ENCODE measurements around the gene KRTCAP3. TPM values are rescaled to one million over a fixed set of nuclear protein-coding genes. Genes with fewer than 3 reads are reported as not detected.
A peak's percentile ranks its signal among the peaks of the same experiment; 100 is the strongest.
"Not testable (repeated sequence)": the region's sequence is repeated elsewhere in the genome, so short reads cannot be mapped to it uniquely, and the experiment has no call there.

KRTCAP3 gene
- 1 to 10 TPM; 7.9 to 8.3 TPM for total RNA-seq

DNA sequence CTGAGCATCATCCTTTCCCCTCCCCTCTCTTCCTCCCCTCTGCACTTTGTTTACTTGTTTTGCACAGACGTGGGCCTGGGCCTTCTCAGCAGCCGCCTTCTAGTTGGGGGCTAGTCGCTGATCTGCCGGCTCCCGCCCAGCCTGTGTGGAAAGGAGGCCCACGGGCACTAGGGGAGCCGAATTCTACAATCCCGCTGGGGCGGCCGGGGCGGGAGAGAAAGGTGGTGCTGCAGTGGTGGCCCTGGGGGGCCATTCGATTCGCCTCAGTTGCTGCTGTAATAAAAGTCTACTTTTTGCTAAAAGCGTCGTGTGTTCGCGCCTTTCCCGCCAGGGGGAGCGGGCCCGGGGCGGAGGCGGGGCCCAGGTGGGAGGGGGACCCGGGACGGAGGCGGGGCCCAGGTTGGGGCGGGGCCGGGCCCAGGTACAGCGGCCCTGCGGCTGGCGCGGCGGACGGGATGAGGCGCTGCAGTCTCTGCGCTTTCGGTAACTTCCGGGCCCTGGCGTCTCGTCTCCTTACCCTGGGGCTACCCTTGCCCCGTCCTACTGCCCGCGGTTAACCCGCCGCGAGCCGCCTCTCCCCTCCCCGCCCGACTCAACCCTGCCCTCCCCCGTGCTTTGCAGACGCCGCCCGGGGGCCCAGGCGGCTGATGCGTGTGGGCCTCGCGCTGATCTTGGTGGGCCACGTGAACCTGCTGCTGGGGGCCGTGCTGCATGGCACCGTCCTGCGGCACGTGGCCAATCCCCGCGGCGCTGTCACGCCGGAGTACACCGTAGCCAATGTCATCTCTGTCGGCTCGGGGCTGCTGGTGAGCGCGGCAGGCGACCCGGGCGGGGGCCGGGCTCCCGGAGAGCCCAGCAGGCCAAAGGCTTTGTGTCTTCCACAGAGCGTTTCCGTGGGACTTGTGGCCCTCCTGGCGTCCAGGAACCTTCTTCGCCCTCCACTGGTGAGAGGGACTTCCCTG is at the start of gene KRTCAP3:
TSS of gene KRTCAP3 (plus strand) at position 424 of the 962 bp plus-strand sequence. CDS start at position 456, 32 bp downstream.
- H3K9me3 Mint-ChIP-seq, result no peaks in the 10 kb centered on the region
- DNase-seq (ENCODE audit: low spot score in 2 of 2) (peak in 1 of 2 donors; percentile 30), ATAC-seq (peak; percentile 41 to 71)
- peaks cover 19 to 21% of the 10 kb centered on the region in 2 donors for H3K36me3 Mint-ChIP-seq
- H3K27ac Mint-ChIP-seq, result peak within 1 kb of the TSS; percentile 44 to 73

DNA sequence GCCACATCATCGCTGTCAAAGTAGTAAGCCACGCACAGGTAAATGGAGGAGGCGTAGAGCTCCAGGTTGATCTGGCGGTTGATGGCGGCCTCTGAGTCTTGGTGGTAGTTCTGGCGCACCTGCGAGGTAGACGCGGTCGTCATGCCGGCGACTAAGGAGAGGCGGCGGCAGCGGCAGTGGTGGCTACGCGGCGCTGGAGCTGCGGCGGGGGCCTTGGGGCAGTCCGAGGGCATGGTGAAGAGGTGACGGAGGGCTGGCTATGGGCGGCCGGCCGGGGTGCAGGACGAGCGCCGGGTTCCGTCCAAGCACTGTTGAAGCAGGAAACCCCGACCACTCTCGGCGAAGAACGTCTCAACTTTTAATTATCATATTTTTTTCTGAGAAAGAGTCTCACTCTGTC is 49.0 kb upstream of the KRTCAP3 start:
- no peak for DNase-seq (ENCODE audit: low spot score in 2 of 2)
- Mint-ChIP-seq H3K27ac (no peak overlapping the region), H3K36me3 (peaks cover 6 to 21% of the 10 kb centered on the region in 2 donors), H3K9me3 (no peaks in the 10 kb centered on the region)
- ATAC-seq, result no peak

DNA sequence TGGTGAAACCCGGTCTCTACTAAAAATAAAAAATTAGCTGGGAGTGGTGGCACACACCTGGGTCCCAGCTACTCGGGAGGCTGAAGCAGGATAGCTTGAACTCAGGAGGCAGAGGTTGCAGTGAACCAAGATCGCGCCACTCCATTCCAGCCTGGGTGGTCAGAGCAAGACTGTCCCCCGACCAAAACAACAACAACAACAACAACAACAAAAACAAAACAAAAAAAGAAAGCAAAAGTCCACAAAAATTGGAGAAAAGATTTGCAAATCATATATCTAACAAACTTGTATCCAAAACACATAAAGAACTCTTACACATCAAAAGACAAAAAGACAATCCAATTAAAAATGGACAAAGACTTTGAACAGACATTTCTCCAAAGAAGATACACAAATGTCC is 43.2 kb upstream of the KRTCAP3 start:
- H3K9me3 Mint-ChIP-seq, result no peaks in the 10 kb centered on the region
- DNase-seq (ENCODE audit: low spot score in 2 of 2) (no peak), ATAC-seq (no peak)
- H3K27ac Mint-ChIP-seq, result peak overlapping the region in 1 of 2 donors; percentile 16
- peaks cover 5 to 14% of the 10 kb centered on the region in 2 donors for H3K36me3 Mint-ChIP-seq

DNA sequence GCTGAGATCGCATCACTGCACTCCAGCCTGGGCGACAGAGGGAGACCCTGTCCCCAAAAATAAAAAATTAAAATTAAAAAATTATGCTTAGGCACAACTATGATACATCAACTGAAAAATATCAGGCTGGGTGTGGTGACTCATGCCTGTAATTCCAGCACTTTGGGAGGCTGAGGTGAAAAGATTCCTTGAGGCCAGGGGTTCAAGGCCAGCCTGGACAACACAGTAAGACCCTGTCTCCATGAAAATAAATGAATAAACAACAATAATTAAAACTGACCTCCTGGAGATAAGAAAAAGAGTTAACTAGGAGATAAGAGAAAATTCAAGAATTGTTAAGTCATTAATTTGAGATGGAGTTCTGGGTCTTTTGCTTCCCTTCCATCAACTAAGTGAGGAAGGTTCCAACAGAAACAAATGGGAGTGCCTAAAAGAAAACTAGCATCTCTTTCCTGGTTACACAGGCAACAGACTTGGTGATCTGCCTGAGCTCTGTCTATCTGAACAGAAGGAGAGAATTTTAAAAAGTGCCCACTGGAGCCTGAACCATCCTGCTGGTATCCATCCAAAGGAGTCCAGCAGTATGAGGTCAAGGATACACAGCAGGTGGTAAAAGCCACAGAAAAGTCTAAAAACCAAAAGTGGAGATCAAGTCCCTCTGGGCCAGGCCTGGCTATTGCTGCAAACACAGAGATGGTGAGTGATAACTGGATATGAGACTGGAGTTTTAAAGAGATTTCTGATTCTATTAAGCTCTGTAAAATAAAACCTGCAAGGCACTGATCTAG is 41.6 kb upstream of the KRTCAP3 start:
- DNase-seq (ENCODE audit: low spot score in 2 of 2), result no peak
- no peaks in the 10 kb centered on the region for H3K9me3 Mint-ChIP-seq
- no peak for ATAC-seq
- peaks cover 5 to 14% of the 10 kb centered on the region in 2 donors for H3K36me3 Mint-ChIP-seq
- peak overlapping the region; percentile 7 to 27 for H3K27ac Mint-ChIP-seq

- peaks cover 17 to 23% of the 10 kb centered on the region in 2 donors for H3K36me3 Mint-ChIP-seq
- DNase-seq (ENCODE audit: low spot score in 2 of 2), result no peak
- ATAC-seq, result no peak
- H3K9me3 Mint-ChIP-seq, result peaks cover 0 to 8% of the 10 kb centered on the region in 2 donors
- peak overlapping the region; percentile 83 to 86 for H3K27ac Mint-ChIP-seq
Observed at GRCh38 chr2:27407798-27408491, 34.2 kb upstream of the KRTCAP3 start.

GRCh38 chr2:27408601-27409320 is 33.4 kb upstream of the KRTCAP3 start:
- DNase-seq (ENCODE audit: low spot score in 2 of 2) (peak in 1 of 2 donors; percentile 61), ATAC-seq (peak; percentile 21 to 48)
- peaks cover 0 to 8% of the 10 kb centered on the region in 2 donors for H3K9me3 Mint-ChIP-seq
- peak overlapping the region; percentile 83 to 86 for H3K27ac Mint-ChIP-seq
- peaks cover 17 to 23% of the 10 kb centered on the region in 2 donors for H3K36me3 Mint-ChIP-seq

DNA sequence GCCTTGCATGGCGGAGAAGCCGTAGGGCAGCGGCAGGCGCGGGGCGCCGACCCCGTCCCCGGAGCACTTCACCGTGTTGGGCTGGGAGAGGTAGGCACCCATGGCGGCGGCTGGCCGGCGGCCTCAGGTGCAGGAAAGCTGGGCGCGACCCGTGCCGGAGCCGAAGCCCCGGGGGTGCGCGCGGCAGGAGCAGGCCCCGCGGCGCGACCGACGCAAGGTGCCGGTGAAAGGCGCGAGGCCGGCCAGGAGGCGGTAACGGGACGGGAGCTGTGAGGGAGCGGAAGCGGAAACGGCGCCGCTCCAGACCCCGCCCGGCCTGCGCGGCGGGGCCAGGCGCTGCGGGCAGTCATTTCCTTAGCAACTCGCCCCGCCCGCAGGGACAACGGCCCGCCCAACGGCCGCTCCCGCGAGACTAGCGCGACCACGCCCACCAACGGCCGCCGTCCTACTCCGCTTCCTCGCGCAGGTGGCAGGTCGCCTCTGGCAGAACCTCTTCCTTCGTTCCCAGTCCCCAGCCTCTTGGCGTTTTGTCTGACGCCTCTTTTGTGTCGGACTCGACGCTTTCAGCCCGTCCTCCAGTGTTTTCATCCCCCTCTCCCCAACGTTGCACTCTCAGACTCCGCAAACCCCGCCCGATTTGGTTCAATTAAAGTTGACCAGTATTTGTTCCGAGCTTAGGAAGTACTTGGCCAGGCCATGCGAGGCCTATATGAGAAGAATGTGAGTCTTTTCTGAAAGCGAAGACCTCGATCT is 32.7 kb upstream of the KRTCAP3 start, which contains the start of gene PPM1G:
TSS of gene PPM1G (minus strand) at position 271 of the 753 bp plus-strand sequence. CDS start at position 102, 169 bp downstream.
- Mint-ChIP-seq H3K9me3 (peaks cover 0 to 8% of the 10 kb centered on the region in 2 donors), H3K27ac (peak within 1 kb of the TSS; percentile 86 to 97), H3K36me3 (peaks cover 17 to 23% of the 10 kb centered on the region in 2 donors)
- ATAC-seq (peak; percentile 98 to 99), DNase-seq (ENCODE audit: low spot score in 2 of 2) (peak; percentile 97)

DNA sequence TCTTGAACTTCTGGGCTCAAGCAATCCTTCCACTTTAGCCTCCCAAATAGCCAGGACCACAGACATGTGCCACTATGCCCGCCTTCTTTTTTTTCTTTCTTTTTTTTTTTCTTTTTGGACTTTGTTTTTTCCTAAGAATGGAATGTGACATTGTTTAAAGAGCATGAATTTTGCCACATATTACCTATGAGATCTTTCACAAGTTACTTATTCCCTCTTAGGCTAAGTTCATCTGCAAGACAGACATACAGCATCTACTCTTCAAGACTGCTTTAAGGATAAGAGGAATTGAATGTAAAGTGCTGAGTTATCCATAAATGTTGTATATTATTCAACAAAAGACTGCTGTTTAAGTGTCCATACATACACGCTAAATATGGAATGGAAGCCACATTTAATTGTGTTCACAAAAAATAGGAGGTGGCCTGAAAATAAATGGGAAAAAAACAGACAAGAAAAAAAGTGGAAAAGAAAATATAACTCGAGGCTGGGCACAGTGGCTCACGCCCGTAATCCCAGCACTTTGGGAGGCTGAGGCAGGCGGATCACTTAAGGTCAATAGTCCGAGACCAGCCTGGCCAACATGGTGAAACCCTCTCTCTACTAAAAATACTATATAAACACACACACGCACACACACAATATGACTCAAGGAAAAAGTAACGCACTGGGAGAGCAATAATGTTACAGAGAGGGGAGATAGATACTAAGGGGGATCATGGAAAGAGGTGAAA is 29.6 kb upstream of the KRTCAP3 start:
- DNase-seq (ENCODE audit: low spot score in 2 of 2), result no peak
- H3K9me3 Mint-ChIP-seq, result peaks cover 0 to 8% of the 10 kb centered on the region in 2 donors
- peaks cover 9 to 12% of the 10 kb centered on the region in 2 donors for H3K36me3 Mint-ChIP-seq
- no peak overlapping the region for H3K27ac Mint-ChIP-seq
- no peak for ATAC-seq

DNA sequence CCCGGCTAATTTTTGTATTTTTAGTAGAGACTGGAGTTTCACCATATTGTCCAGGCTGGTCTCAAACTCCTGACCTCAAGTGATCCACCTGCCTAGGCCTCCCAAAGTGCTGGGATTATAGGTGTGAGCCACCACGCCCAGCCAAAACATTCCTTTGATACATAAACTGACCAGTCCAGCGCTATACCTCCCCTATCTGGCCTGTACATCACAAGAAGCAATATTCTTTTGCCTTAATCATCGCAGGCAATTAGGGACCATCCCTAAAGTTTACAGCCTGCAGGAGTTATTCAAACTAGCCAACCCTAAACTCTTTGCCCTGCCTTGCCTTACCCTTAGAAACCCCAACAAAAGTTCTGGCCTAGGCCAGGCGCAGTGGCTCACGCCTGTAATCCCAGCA is 26.0 kb upstream of the KRTCAP3 start:
- DNase-seq (ENCODE audit: low spot score in 2 of 2), result no peak
- Mint-ChIP-seq H3K27ac (peak overlapping the region in 1 of 2 donors; percentile 72), H3K9me3 (peaks cover 0 to 4% of the 10 kb centered on the region in 2 donors), H3K36me3 (no peaks in the 10 kb centered on the region)
- no peak for ATAC-seq

GRCh38 chr2:27420996-27421395 is 21.2 kb upstream of the KRTCAP3 start:
- DNase-seq (ENCODE audit: low spot score in 2 of 2), result no peak
- no peak overlapping the region for H3K27ac Mint-ChIP-seq
- no peaks in the 10 kb centered on the region for H3K36me3 Mint-ChIP-seq
- ATAC-seq, result no peak
- H3K9me3 Mint-ChIP-seq, result no peaks in the 10 kb centered on the region

GRCh38 chr2:27421660-27422250 is 20.4 kb upstream of the KRTCAP3 start:
- Mint-ChIP-seq H3K9me3 (no peaks in the 10 kb centered on the region), H3K36me3 (no peaks in the 10 kb centered on the region), H3K27ac (no peak overlapping the region)
- DNase-seq (ENCODE audit: low spot score in 2 of 2) (no peak), ATAC-seq (no peak)

DNA sequence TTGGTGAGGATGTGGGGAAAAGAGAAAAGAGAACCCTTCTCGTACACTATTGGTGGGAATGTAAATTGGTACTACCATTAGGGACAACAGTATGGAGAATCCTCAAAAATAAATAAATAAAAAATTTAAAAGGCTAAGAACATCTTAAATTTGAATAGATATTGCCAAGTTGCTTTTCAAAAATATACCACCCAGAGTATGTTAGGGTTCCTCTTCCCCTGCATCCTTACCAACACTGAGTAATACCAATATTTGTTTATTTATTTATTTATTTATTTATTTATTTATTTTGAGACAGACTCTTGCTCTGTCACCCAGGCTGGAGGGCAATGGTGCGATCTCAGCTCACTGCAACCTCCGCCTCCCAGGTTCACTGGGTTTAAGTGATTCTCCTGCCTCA is 19.2 kb upstream of the KRTCAP3 start:
- Mint-ChIP-seq H3K27ac (no peak overlapping the region), H3K9me3 (no peaks in the 10 kb centered on the region), H3K36me3 (no peaks in the 10 kb centered on the region)
- no peak for ATAC-seq
- no peak for DNase-seq (ENCODE audit: low spot score in 2 of 2)

- ATAC-seq; H3K9me3 Mint-ChIP-seq; H3K27ac Mint-ChIP-seq; DNase-seq (ENCODE audit: low spot score in 2 of 2): not testable (repeated sequence)
- peaks cover 10 to 11% of the 10 kb centered on the region in 2 donors for H3K36me3 Mint-ChIP-seq
Observed at GRCh38 chr2:27425039-27425438, 17.1 kb upstream of the KRTCAP3 start.

DNA sequence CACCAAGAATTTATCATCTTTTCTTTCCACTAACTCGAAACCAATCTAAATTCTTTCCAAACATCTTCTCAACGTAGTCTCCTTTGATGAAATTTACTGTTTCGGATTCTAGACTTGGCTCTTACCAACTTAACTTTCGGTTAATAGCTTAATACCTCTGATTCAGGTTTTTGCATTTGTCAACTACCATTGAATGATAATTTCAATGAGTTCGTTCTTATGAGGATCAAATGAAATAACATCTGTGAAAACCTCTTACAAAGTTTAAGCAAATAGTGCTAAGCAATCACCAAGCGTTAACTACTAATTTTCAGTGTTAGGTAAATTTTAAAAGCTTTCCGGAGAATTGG is 14.3 kb upstream of the KRTCAP3 start:
- peaks cover 17% of the 10 kb centered on the region in 2 donors for H3K36me3 Mint-ChIP-seq
- ATAC-seq (no peak), DNase-seq (ENCODE audit: low spot score in 2 of 2) (no peak)
- no peaks in the 10 kb centered on the region for H3K9me3 Mint-ChIP-seq
- H3K27ac Mint-ChIP-seq, result peak overlapping the region; percentile 94 to 96
